Naive thymus-derived CD8-positive, alpha-beta T cell (primary cell): Measurements from ENCODE around the gene CBX7. TPM values are rescaled to one million over a fixed set of nuclear protein-coding genes. Genes with fewer than 3 reads are reported as not detected.

Source experiments
- ATAC-seq, 2 donors: fragments of 150-1000 bp; cut with Tn5 transposase in 1 of 2; sonication (Bioruptor Pico), chemical (Tn5 transposase) in 1 of 2; 1 replicate in 1 of 2; 2 replicates in 1 of 2; pipeline ENCODE4 v1.10.0; 2021; ENCODE audit warnings: mild to moderate bottlenecking in 2 of 2, moderate library complexity in 2 of 2
- POLR2A ChIA-PET: fragments of 350-600 bp; sonication (Branson Sonifier 250); formaldehyde crosslinking; loops from one replicate; lab custom pipeline; 2021; ENCODE audit warnings: antibody characterized with exemption; lab: Charles Lee
- DNase-seq, 10 donors: peaks; one replicate each; pipeline versions ENCODE4 v3.0.0 to v3.0.0-alpha.2; 2020 to 2022
- H3K27ac Mint-ChIP-seq, 10 donors: one replicate each; pipeline ENCODE4 v1.8.0; 2020 to 2022; ENCODE audit warnings: mild to moderate bottlenecking in 10 of 10, mixed read lengths in 10 of 10, moderate library complexity in 4 of 10, inconsistent platforms in 1 of 10
- H3K27me3 Mint-ChIP-seq, 5 donors: one replicate each; pipeline ENCODE4 v1.8.0; 2021 to 2022; ENCODE audit warnings: mixed read lengths in 5 of 5
- H3K36me3 Mint-ChIP-seq, 3 donors: one replicate each; pipeline ENCODE4 v1.8.0; 2020 to 2022; ENCODE audit warnings: mixed read lengths in 3 of 3, mild to moderate bottlenecking in 2 of 3, inconsistent platforms in 1 of 3
- H3K4me1 Mint-ChIP-seq, 4 donors: one replicate each; pipeline ENCODE4 v1.8.0; 2021 to 2022; ENCODE audit warnings: mixed read lengths in 4 of 4
- H3K4me3 Mint-ChIP-seq, 10 donors: one replicate each; pipeline ENCODE4 v1.8.0; 2020 to 2022; ENCODE audit warnings: mild to moderate bottlenecking in 10 of 10, mixed read lengths in 10 of 10, moderate library complexity in 6 of 10, inconsistent platforms in 1 of 10
- H3K9me3 Mint-ChIP-seq, 9 donors: one replicate each; pipeline ENCODE4 v1.8.0; 2020 to 2022; ENCODE audit warnings: mixed read lengths in 9 of 9, mild to moderate bottlenecking in 3 of 9, inconsistent platforms in 1 of 9, moderate library complexity in 1 of 9
- polyA plus RNA-seq, 3 donors: library from polyadenylated mRNA; unstranded; fragments of 300-500 nt; fragmentation: Illumina TruSeq; gene quantifications; one replicate each; pipeline ENCODE4 v1.2.3, GENCODE V29; 2021
- total RNA-seq, 8 experiments: library from RNA in 2 of 8; stranded (reverse) in 2 of 8; gene quantifications; one replicate each; pipeline ENCODE4 v1.2.3 and lab custom pipeline; 2021 to 2026

Gene CBX7
- total and polyA plus RNA-seq, 5 experiments from 2014 or later, result 19.1 to 133 (median 23.1) TPM

DNA sequence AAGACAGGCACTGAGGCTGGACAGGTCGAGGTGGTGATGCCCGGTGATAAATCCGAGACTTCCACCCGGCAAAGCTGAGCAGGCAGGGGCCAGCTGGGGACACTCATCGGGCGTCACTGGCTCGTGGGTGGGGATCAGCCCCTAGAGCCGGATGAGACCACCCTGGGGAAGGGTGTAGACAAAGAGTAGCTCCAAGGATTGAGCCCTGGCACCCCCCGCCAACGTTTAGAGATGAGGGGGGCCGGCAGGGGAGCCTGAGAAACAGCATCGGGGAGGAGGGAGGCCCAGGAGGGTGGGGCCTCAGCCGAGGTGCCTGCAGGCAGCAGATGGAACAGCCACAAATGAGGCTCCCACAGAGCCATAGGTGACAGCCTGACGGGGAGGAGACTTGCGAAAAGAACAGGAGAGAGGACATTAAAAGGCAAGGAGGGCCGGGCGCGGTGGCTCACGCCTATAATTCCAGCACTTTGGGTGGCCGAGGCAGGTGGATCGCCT is 27.4 kb upstream of the CBX7 start:
- ATAC-seq (no peak), DNase-seq (no peak)
- POLR2A ChIA-PET, result interaction anchor here (3.7 kb wide), 1 partner anchor 139 kb away, joined by 11 read pairs; the partner anchor contains the start of gene RPL3
- no peak overlapping the region for H3K4me3 Mint-ChIP-seq
- H3K9me3 Mint-ChIP-seq, result peaks cover 0 to 8% (median 0%) of the 10 kb centered on the region in 9 donors
- peaks cover 12 to 31% (median 22%) of the 10 kb centered on the region in 4 donors for H3K4me1 Mint-ChIP-seq
- H3K27me3 Mint-ChIP-seq, result peaks cover 0 to 2% (median 0%) of the 10 kb centered on the region in 5 donors
- H3K27ac Mint-ChIP-seq, result peak overlapping the region in 7 of 10 donors; percentile 58 to 99 (median 82)
- no peaks in the 10 kb centered on the region for H3K36me3 Mint-ChIP-seq

DNA sequence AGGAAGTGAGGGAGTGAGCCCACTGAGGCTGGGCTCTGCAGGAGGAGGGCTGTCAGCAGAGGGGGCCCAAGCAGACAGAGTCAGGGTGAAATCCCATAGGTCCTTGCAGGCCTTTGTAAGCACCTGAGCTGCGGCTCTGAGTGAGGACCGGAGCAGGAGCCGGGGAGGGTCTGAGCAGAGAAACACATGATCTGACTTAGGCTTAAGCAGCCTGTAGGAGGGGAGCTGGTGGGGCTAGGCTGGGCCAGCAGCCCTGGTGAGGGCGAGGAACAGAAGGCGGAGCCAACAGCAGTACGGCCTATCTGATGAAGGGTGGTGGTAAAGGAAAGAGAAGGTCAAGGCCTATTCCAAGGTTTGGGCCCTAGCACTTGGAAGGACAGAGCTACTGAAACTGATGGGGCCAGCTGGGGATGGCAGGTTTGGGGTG is 26.9 kb upstream of the CBX7 start:
- ATAC-seq, result no peak
- DNase-seq, result no peak
- Mint-ChIP-seq H3K27me3 (peaks cover 0 to 2% (median 0%) of the 10 kb centered on the region in 5 donors), H3K36me3 (peaks cover 0 to 2% (median 0%) of the 10 kb centered on the region in 3 donors), H3K4me1 (peaks cover 17 to 35% (median 26%) of the 10 kb centered on the region in 4 donors), H3K4me3 (no peak overlapping the region), H3K9me3 (peaks cover 0 to 8% (median 0%) of the 10 kb centered on the region in 9 donors), H3K27ac (peak overlapping the region; percentile 58 to 99 (median 75))
- POLR2A ChIA-PET, result interaction anchor here (3.7 kb wide), 1 partner anchor 139 kb away, joined by 11 read pairs; the partner anchor contains the start of gene RPL3

DNA sequence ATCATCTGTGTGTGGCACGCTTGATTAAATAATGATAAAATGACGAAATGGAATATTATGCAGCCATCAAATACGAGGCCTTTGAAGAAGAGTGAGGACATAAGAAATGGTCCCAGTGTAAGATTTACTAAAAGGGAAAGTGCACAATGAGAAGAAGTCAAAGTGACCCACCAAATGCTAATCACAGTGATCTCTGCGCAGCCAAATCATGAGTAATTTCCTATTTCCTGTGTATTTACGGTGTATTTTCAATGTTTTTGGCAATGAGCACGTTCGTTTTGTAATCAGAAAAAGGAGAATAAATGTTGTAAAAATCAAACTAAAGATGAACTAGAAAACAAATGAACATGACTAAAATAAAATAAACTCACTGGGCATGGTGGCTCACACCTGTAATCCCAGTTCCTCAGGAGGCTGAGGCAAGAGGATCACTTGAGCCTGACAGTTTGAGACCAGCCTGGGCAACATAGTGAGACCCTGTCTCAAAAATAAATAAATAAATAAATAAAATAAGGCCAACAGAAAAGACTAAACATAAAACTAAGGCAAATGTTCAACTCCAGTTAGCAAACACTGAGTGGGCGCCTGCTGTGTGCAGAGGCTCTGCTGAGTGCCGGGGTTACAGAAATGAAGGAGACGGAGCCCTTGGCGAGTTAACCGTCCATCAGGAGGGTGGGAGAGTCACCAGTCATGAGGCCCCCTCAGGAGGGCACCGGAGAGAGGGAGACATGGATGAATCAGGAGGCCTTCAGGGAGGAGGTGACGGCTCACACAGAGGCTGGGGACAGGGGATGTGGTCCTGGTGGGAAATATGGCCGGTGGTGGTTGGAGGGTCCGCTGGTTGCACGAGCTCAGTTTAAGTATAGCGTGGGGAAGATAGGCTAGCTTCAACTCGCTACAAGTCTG is 26.0 kb upstream of the CBX7 start:
- Mint-ChIP-seq H3K4me3 (peak overlapping the region in 2 of 10 donors; percentile 6 to 40), H3K27ac (peak overlapping the region in 9 of 10 donors; percentile 79 to 99 (median 92)), H3K36me3 (peaks cover 0 to 2% (median 0%) of the 10 kb centered on the region in 3 donors), H3K9me3 (peaks cover 0 to 8% (median 0%) of the 10 kb centered on the region in 9 donors), H3K27me3 (peaks cover 0 to 2% (median 0%) of the 10 kb centered on the region in 5 donors), H3K4me1 (peaks cover 26 to 45% (median 36%) of the 10 kb centered on the region in 4 donors)
- POLR2A ChIA-PET, result interaction anchor here (3.7 to 8.6 kb wide), 2 partner anchors 63 to 140 kb away, joined by 11 to 68 read pairs; partner anchors contain the start of gene RPL3
- no peak for DNase-seq
- ATAC-seq, result no peak

DNA sequence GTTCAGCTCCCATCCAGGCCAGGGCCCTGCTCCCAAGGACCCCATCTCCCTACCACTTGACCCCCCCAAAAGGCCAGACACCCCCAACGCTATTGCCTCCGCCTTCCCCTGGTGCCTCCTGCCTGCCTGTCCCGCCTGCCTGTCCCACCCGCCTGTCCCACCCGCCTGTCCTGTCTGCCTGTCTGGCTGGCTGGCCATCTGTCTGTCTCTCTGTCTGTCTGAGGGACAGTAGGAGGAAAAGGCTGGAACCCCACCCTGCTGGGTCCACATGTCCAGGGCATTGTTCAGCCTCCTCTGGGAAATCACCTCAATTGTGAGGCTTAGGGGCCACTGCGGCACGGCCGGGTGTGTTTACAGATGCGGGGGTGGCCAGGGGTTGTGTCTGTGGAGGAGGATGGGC is 25.3 kb upstream of the CBX7 start:
- peaks cover 0 to 8% (median 0%) of the 10 kb centered on the region in 9 donors for H3K9me3 Mint-ChIP-seq
- POLR2A ChIA-PET, result interaction anchor here (8.6 to 13.1 kb wide), 2 partner anchors 64 to 139 kb away, joined by 68 to 231 read pairs; partner anchors contain the start of gene RPL3
- peak overlapping the region in 2 of 10 donors; percentile 6 to 40 for H3K4me3 Mint-ChIP-seq
- peak overlapping the region; percentile 71 to 99 (median 92) for H3K27ac Mint-ChIP-seq
- no peak for ATAC-seq
- peaks cover 0 to 2% (median 0%) of the 10 kb centered on the region in 5 donors for H3K27me3 Mint-ChIP-seq
- H3K36me3 Mint-ChIP-seq, result peaks cover 0 to 2% (median 0%) of the 10 kb centered on the region in 3 donors
- no peak for DNase-seq
- H3K4me1 Mint-ChIP-seq, result peaks cover 32 to 52% (median 43%) of the 10 kb centered on the region in 4 donors

DNA sequence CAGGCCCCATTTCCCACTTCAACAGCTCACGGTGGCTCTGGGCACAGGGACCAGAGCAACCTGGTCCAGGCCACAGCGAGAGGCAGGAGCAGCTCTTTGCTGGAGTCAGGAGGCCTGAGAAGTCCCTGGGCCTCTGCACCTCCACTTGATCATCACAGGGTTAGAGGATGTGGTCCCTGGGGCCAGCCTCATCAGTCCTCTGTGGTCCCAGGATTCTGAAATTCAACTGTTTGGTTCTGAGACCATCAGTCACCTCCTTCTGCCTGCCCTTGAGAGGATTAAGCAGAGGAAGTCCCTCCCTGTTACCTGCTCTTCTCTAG is 24.9 kb upstream of the CBX7 start:
- peaks cover 0 to 2% (median 0%) of the 10 kb centered on the region in 3 donors for H3K36me3 Mint-ChIP-seq
- DNase-seq (no peak), ATAC-seq (no peak)
- H3K4me3 Mint-ChIP-seq, result peak overlapping the region in 1 of 10 donors; percentile 14
- H3K27ac Mint-ChIP-seq, result peak overlapping the region; percentile 71 to 99 (median 91)
- POLR2A ChIA-PET, result interaction anchor here (8.6 to 13.1 kb wide), 2 partner anchors 64 to 140 kb away, joined by 68 to 231 read pairs; partner anchors contain the start of gene RPL3
- H3K9me3 Mint-ChIP-seq, result peaks cover 0 to 8% (median 0%) of the 10 kb centered on the region in 9 donors
- peaks cover 30 to 52% (median 44%) of the 10 kb centered on the region in 4 donors for H3K4me1 Mint-ChIP-seq
- peaks cover 0 to 2% (median 0%) of the 10 kb centered on the region in 5 donors for H3K27me3 Mint-ChIP-seq

DNA sequence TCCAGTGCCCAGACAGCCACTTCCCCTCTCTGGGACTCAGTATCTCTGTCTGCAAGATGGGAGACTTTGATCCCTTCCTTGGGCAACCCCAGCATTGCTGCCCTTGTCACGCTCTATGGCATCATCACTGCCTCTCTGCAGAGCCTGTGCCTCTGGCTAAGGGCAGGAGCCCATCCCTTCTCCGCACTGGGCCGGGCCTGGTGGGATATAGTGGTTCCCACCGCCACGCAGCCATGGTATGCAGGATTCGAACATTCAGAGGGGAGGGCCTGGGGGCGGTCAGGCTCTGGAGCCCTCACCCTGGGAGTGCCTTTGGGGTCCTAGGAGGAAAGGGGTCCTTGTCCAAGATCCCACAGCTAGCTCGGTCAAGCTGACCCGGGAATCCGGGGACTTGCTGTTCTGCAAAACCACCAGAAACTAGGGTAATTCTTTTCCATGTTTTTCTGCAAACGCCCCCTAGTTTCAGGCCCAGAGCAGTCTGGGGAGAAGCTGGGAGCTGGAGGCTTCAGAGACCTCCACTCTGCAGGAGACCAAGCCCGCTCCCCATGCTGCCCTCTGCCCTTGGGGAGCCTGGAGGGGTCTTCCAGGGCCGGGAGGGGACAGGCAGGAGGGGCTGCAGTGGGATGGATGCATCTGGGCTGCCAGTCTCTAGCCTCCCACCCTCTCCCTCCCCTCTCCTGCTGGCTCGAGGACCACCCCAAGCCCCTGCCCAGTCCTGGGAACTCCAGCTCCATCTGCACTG is 24.4 kb upstream of the CBX7 start:
- Mint-ChIP-seq H3K27me3 (no peaks in the 10 kb centered on the region), H3K4me1 (peaks cover 31 to 56% (median 49%) of the 10 kb centered on the region in 4 donors), H3K4me3 (no peak overlapping the region), H3K36me3 (peaks cover 0 to 2% (median 0%) of the 10 kb centered on the region in 3 donors), H3K27ac (peak overlapping the region; percentile 71 to 99 (median 94)), H3K9me3 (peaks cover 0 to 8% (median 0%) of the 10 kb centered on the region in 9 donors)
- DNase-seq, result no peak
- POLR2A ChIA-PET, result interaction anchor here (1.5 to 13.1 kb wide), 4 partner anchors 65 to 140 kb away, joined by 3 to 231 read pairs (median 65); partner anchors contain the start of genes PDGFB and RPL3
- no peak for ATAC-seq

DNA sequence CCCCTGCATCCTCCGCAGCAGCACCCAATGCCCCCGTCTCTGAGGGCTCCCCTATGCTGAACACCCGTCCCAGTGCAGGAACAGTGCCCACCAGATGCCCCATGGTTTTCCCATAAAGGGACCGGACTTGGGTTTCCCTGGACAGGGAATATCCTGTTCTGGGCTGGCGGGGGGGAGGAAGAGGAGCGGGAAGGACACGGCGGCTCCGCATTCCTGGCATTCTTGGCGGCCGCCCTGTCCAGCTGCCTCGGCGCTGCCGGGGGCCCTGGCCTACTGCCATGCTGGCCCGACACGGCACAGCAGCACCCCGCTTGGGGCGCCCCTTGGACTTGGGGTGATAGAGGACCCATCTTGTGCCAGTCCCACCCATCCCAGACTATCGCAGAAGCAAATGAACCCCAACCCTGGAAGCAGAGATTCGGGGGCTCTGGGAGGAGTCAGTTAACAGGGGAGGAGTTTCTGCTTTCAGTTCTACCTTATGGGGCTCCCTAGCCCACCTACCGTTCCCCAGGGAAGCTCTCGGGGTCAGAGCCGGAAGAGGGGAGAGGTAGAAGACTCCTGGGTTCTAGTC is 23.7 kb upstream of the CBX7 start:
- Mint-ChIP-seq H3K9me3 (peaks cover 0 to 7% (median 0%) of the 10 kb centered on the region in 9 donors), H3K4me3 (no peak overlapping the region), H3K4me1 (peaks cover 34 to 62% (median 55%) of the 10 kb centered on the region in 4 donors), H3K27ac (peak overlapping the region; percentile 69 to 99 (median 98)), H3K36me3 (peaks cover 0 to 2% (median 0%) of the 10 kb centered on the region in 3 donors), H3K27me3 (no peaks in the 10 kb centered on the region)
- ATAC-seq (no peak), DNase-seq (no peak)
- POLR2A ChIA-PET, result interaction anchor here (1.5 to 13.1 kb wide), 4 partner anchors 65 to 141 kb away, joined by 3 to 231 read pairs (median 65); partner anchors contain the start of genes PDGFB and RPL3

DNA sequence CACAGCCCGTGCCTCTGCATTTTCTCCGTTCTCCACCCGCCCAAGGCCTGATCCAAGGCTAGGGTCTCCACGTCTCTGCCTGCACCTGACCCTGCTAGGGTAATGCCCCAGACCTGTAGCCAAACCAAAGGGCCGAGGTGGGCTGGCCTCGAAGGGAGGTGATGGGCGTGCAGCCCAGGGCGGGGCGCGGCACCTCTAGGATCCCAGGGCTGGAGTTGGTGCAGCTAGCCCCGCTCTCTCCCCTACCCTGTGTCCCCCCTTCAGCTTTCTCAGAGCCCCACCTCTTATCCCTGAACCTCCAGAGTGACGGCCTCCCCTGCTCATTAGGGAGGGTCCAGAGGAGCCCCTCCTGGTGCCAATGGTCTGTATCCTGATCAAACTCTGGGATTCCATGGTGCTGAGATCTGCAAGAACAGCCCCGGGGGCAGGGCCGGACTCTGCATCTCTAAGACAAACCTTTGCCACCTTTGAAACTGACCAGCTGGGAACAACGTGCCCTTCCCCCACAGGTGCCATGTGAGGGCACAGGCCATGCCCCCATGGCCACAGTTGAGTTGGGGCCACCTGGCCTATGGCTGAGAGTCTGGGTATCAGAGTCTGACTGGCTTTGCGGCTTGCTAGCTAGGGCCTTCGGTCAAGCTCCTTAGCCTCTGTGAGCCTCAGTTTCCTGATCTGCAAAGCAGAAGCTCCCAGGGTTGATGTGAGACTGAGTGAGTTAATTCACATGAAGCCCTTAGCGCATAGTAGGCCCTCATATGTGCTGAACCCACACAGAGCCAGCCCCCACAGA is 23.1 kb upstream of the CBX7 start:
- no peaks in the 10 kb centered on the region for H3K9me3 Mint-ChIP-seq
- no peaks in the 10 kb centered on the region for H3K27me3 Mint-ChIP-seq
- H3K4me1 Mint-ChIP-seq, result peaks cover 36 to 69% (median 62%) of the 10 kb centered on the region in 4 donors
- H3K27ac Mint-ChIP-seq, result peak overlapping the region; percentile 93 to 99 (median 98)
- peak overlapping the region in 5 of 10 donors; percentile 2 to 82 (median 39) for H3K4me3 Mint-ChIP-seq
- ATAC-seq (no peak), DNase-seq (no peak)
- H3K36me3 Mint-ChIP-seq, result peaks cover 0 to 2% (median 0%) of the 10 kb centered on the region in 3 donors
- POLR2A ChIA-PET, result interaction anchor here (0.6 to 13.1 kb wide), 10 partner anchors 23 to 491 kb away, joined by 3 to 231 read pairs (median 6); partner anchors contain the start of genes ATF4, CBX7, PDGFB and RPL3

DNA sequence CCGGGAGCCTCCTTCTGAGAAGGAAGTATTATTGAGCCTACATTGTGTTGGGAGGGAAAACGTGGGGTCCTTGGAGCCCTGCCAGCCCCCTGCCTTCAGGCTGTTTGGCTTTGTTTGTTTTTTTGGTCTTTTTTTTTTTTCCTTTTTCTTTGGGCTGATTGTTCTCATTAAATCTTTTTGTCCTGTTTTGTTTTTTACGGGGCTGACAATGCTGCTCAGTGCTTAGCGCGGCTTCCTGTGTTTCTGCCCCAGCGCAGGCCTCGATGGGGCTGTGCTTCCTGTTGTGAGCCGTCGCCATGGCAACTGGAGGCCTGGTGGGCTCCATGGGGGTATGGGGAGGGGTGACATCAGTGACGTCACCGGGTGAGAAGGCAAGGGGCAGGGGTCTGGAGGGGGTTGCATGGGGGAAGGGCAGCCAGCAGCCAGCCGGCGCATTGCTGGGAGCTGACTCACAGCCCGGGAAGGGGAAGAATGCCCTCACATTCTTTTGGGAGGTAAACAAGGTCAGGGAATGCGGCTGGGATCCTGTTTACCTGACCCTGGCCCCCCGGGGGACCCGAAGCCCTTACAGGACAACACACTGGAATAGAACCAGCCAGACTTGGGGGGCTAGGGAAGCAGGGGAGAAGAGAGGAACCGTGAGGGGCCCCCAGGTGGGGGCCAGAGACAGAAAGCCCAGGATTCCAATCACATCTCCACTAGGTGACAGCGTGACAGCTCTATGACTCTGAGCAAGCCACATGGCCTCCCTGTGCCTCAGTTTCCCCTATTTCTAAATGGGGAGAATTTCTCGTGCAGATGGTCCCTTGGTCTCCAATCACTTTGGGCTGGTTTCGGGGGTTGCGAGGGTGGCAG is 22.2 kb upstream of the CBX7 start:
- H3K27ac Mint-ChIP-seq, result peak overlapping the region; percentile 93 to 99 (median 98)
- H3K27me3 Mint-ChIP-seq, result no peaks in the 10 kb centered on the region
- ATAC-seq (peak; percentile 73 to 83), DNase-seq (peak; percentile 60 to 96 (median 86))
- no peaks in the 10 kb centered on the region for H3K9me3 Mint-ChIP-seq
- peaks cover 38 to 70% (median 63%) of the 10 kb centered on the region in 4 donors for H3K4me1 Mint-ChIP-seq
- H3K4me3 Mint-ChIP-seq, result peak overlapping the region; percentile 53 to 85 (median 76)
- POLR2A ChIA-PET, result interaction anchor here (0.6 to 13.1 kb wide), 14 partner anchors 21 to 1624 kb away, joined by 3 to 231 read pairs (median 6); partner anchors contain the start of genes ATF4, CBX7 and RPL3
- H3K36me3 Mint-ChIP-seq, result peaks cover 0 to 2% (median 0%) of the 10 kb centered on the region in 3 donors
